ENCODE measurements around the gene RAD54L. TPM values are rescaled to one million over a fixed set of nuclear protein-coding genes. Genes with fewer than 3 reads are reported as not detected.

Gene RAD54L
- total RNA-seq, 1 experiment from 2014 or later, result 28.9 TPM

DNA sequence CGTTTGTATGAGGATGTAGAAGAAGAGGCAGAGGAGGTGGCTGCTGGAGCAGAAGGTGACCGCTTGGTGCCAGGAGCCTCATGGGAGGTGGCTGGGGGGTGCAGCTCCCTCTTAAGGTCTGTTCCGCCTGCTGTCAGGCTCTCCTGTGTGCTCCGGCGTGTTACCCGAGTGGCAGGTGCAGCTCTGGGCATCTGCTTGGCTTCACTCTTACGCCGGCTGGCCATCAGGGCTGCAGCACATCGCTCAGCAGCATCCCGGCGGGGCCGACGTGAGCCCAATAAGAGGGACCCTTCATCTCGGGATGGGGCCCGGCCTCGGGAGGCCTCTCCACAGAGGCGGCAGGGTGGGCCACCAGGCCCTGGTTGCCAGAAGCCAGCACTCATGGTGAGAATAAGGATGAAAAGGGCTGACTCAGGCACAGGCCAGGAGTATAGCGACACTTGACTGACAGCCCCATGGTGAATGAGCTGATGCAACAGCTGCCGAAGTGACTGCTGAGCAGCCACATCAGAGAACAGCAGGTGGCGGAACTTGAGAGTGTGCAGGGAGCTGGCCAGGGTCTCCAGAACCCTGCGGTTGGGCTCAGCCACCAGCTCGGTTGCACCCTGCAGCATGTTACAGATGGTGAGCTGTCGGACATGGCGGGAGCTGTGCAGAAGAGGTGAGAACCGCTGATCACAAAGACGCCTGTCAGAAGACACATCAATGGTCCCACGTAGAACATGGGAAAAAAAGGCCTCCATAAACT, 38.3 kb downstream of the RAD54L start:
- ChIA-PET RAD21 (ENCODE audit: low non-redundant PET in 1 of 2, low total read pairs in 2 of 2, uncharacterized antibody in 2 of 2, unreplicated experiment in 2 of 2) (no interaction called here), CTCF (no interaction called here), POLR2A (no interaction called here)
- H3K4me3 ChIP-seq (replicated peaks in 1 of 2; ENCODE audit: low read depth in 1 of 2, low read length in 2 of 2), result no peak overlapping the region
- H3K79me2 ChIP-seq (ENCODE audit: insufficient read depth, low read length), result no peaks in the 10 kb centered on the region
- ATAC-seq, result peak; percentile 9; the same call in 1 of the 2 replicates
- no peaks in the 10 kb centered on the region for H3K9me2 ChIP-seq (ENCODE audit: insufficient read depth)
- no peak overlapping the region for H3K9ac ChIP-seq (ENCODE audit: low read length)
- BruUV-seq (replicated peaks), result no TSS peak
- H2AFZ ChIP-seq (ENCODE audit: low read depth, low read length, poor library complexity, severe bottlenecking), result no peak overlapping the region
- H3K36me3 ChIP-seq (ENCODE audit: control insufficient read depth in 1 of 2, insufficient read depth in 2 of 2, low read length in 2 of 2), result peaks cover 2 to 5% of the 10 kb centered on the region in 2 experiments; a peak in 3 of 4 replicates
- TF ChIP-seq POLR2AphosphoS5 (IDR thresholded peaks at IDR 0.05; ENCODE audit: low read depth, low read length) (no peak), ATF3 (IDR thresholded peaks at IDR 0.05) (peak; percentile 49; the same call in 1 of the 2 replicates)
- no peak for DNase-seq (ENCODE audit: low read depth, low spot score)
- H3K27ac ChIP-seq (ENCODE audit: low read depth, low read length), result no peak overlapping the region
- no peaks in the 10 kb centered on the region for H4K20me1 ChIP-seq (ENCODE audit: insufficient read depth)
- H3K9me3 ChIP-seq (ENCODE audit: control insufficient read depth in 1 of 2, insufficient read depth in 1 of 2, low read depth in 1 of 2, low read length in 2 of 2), result no peaks in the 10 kb centered on the region
- H3K4me2 ChIP-seq (ENCODE audit: low read length), result no peak overlapping the region
- intact Hi-C loops (cut with micrococcal nuclease), result no loop called here
- no peaks in the 10 kb centered on the region for H3K4me1 ChIP-seq (ENCODE audit: control insufficient read depth in 1 of 2, insufficient read depth in 2 of 2, low read length in 2 of 2)
- no peaks in the 10 kb centered on the region for H3K27me3 ChIP-seq (ENCODE audit: insufficient read depth, low read length)

- H3K4me3 ChIP-seq (replicated peaks in 1 of 2; ENCODE audit: low read depth in 1 of 2, low read length in 2 of 2), result no peak overlapping the region
- ChIA-PET RAD21 (ENCODE audit: low non-redundant PET in 1 of 2, low total read pairs in 2 of 2, uncharacterized antibody in 2 of 2, unreplicated experiment in 2 of 2) (no interaction called here), CTCF (no interaction called here), POLR2A (no interaction called here)
- H3K9ac ChIP-seq (ENCODE audit: low read length), result no peak overlapping the region
- no peak overlapping the region for H3K4me2 ChIP-seq (ENCODE audit: low read length)
- DNase-seq (ENCODE audit: low read depth, low spot score) (no peak), ATAC-seq (no peak)
- TF ChIP-seq, protein P1, sequence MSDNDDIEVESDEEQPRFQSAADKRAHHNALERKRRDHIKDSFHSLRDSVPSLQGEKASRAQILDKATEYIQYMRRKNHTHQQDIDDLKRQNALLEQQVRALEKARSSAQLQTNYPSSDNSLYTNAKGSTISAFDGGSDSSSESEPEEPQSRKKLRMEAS (IDR thresholded peaks at IDR 0.05), result no peak
- TF ChIP-seq YY1 (IDR thresholded peaks at IDR 0.05; ENCODE audit: extremely low read depth, insufficient replicate concordance, low read depth, low read length), result no peak
- no peak for TF ChIP-seq ATF3 (IDR thresholded peaks at IDR 0.05)
- TF ChIP-seq ZFX (IDR thresholded peaks at IDR 0.05), result no peak
- TF ChIP-seq POLR2A (IDR thresholded peaks at IDR 0.05; ENCODE audit: borderline replicate concordance, extremely low read depth, insufficient read depth, insufficient read length), result no peak
- TF ChIP-seq RAD21 (IDR thresholded peaks at IDR 0.05; ENCODE audit: low read depth), result no peak
- TF ChIP-seq ELF1 (IDR thresholded peaks at IDR 0.05; ENCODE audit: borderline replicate concordance, low read depth), result no peak
- TF ChIP-seq, protein P2, sequence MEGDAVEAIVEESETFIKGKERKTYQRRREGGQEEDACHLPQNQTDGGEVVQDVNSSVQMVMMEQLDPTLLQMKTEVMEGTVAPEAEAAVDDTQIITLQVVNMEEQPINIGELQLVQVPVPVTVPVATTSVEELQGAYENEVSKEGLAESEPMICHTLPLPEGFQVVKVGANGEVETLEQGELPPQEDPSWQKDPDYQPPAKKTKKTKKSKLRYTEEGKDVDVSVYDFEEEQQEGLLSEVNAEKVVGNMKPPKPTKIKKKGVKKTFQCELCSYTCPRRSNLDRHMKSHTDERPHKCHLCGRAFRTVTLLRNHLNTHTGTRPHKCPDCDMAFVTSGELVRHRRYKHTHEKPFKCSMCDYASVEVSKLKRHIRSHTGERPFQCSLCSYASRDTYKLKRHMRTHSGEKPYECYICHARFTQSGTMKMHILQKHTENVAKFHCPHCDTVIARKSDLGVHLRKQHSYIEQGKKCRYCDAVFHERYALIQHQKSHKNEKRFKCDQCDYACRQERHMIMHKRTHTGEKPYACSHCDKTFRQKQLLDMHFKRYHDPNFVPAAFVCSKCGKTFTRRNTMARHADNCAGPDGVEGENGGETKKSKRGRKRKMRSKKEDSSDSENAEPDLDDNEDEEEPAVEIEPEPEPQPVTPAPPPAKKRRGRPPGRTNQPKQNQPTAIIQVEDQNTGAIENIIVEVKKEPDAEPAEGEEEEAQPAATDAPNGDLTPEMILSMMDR (IDR thresholded peaks at IDR 0.05 in 2 of 3, conservative IDR thresholded peaks at IDR 0.05 in 1 of 3; ENCODE audit: borderline replicate concordance in 1 of 3, insufficient read depth in 1 of 3, low read depth in 2 of 3, low read length in 2 of 3), result no peak
- no peak for TF ChIP-seq POLR2AphosphoS5 (IDR thresholded peaks at IDR 0.05; ENCODE audit: low read depth, low read length)
- TF ChIP-seq JUND (IDR thresholded peaks at IDR 0.05), result no peak
- TF ChIP-seq CBX3 (IDR thresholded peaks at IDR 0.05; ENCODE audit: low read depth), result no peak
- TF ChIP-seq SIN3A (IDR thresholded peaks at IDR 0.05; ENCODE audit: low read depth), result no peak
- H3K9me2 ChIP-seq (ENCODE audit: insufficient read depth), result no peaks in the 10 kb centered on the region
- no peaks in the 10 kb centered on the region for H4K20me1 ChIP-seq (ENCODE audit: insufficient read depth)
- H3K27me3 ChIP-seq (ENCODE audit: insufficient read depth, low read length), result no peaks in the 10 kb centered on the region
- peaks cover 0 to 2% of the 10 kb centered on the region in 2 experiments; a peak in 2 of 4 replicates for H3K36me3 ChIP-seq (ENCODE audit: control insufficient read depth in 1 of 2, insufficient read depth in 2 of 2, low read length in 2 of 2)
- no TSS peak for BruUV-seq (replicated peaks)
- H3K9me3 ChIP-seq (ENCODE audit: control insufficient read depth in 1 of 2, insufficient read depth in 1 of 2, low read depth in 1 of 2, low read length in 2 of 2), result no peaks in the 10 kb centered on the region
- H3K4me1 ChIP-seq (ENCODE audit: control insufficient read depth in 1 of 2, insufficient read depth in 2 of 2, low read length in 2 of 2), result no peaks in the 10 kb centered on the region
- H3K27ac ChIP-seq (ENCODE audit: low read depth, low read length), result no peak overlapping the region
- intact Hi-C loops (cut with micrococcal nuclease), result no loop called here
- H3K79me2 ChIP-seq (ENCODE audit: insufficient read depth, low read length), result no peaks in the 10 kb centered on the region
- H2AFZ ChIP-seq (ENCODE audit: low read depth, low read length, poor library complexity, severe bottlenecking), result no peak overlapping the region
These were observed 41.0 kb downstream of the RAD54L start for GRCh38 chr1:46288485-46289133.

Measured in HCT116 (cell line).